MG63 (cell line): ENCODE measurements around the gene CARD10. TPM values are rescaled to one million over a fixed set of nuclear protein-coding genes. Genes with fewer than 3 reads are reported as not detected.

Source experiments
- DNase-seq: peaks from one replicate; pipeline ENCODE4 v3.0.0-alpha.2; 2020
- H3K27me3 ChIP-seq: fragments of 250-450 bp; sonication (Bioruptor Pico); 2 replicates; pipeline ENCODE4 v1.5.1; 2020; ENCODE audit warnings: mild to moderate bottlenecking, moderate library complexity
- H3K36me3 ChIP-seq: fragments of 250-450 bp; sonication (Bioruptor Pico); 2 replicates; pipeline ENCODE4 v1.5.1; 2020; ENCODE audit warnings: mild to moderate bottlenecking, moderate library complexity
- H3K4me3 ChIP-seq: fragments of 250-450 bp; sonication (Bioruptor Pico); 2 replicates; pipeline ENCODE4 v1.5.1; 2020; ENCODE audit warnings: mild to moderate bottlenecking, moderate library complexity
- H3K9me3 ChIP-seq: fragments of 250-450 bp; sonication (Bioruptor Pico); 2 replicates; pipeline ENCODE4 v1.5.1; 2020; ENCODE audit warnings: mild to moderate bottlenecking, moderate library complexity
- total RNA-seq: library from RNA; depleted of rRNA; stranded (reverse); fragments of >200 nt; shearing (Covaris generic); gene quantifications from 2 replicates; pipeline ENCODE4 v1.2.3, GENCODE V29; 2014; ENCODE audit warnings: low replicate concordance; rRNA removed

The CARD10 gene
- total RNA-seq, 1 experiment from 2014 or later = 17.1 TPM

DNA sequence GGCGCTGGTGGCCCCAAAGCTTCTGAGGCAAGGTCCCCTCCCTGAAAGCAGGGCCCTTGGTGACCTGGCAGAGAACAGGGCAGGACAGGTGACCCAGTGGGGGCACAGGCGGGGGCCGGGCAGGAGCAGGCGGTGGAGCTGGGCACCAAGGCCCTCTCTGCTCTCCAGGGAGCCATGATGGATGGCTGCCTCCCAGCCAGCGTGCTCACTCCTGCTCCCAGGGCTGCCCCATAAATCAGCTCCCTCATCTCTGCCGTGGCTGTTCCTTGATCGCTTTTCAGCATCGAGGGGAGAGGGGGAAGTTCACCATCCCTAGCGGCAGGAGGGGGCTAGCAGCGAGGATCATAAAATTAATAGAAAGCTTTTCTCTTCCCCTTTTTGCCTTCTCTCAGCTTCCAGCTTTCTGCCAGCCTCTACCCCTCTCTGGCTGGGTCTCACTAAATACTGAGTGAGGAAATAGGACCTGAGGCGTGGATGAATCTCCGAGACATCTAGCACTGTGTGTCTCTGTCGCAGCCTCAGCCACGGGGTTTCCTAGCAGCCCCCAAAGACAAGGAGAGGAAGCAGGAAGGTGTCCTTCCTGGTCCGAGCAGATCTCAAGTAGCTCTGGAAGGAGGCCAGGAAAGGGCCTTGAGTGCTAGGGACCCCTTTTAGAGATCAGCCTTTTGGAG is 69.7 kb downstream of the CARD10 start:
- Histone ChIP-seq H3K9me3 (no peaks in the 10 kb centered on the region), H3K36me3 (no peaks in the 10 kb centered on the region), H3K4me3 (no peak overlapping the region), H3K27me3 (no peaks in the 10 kb centered on the region)
- no peak for DNase-seq

DNA sequence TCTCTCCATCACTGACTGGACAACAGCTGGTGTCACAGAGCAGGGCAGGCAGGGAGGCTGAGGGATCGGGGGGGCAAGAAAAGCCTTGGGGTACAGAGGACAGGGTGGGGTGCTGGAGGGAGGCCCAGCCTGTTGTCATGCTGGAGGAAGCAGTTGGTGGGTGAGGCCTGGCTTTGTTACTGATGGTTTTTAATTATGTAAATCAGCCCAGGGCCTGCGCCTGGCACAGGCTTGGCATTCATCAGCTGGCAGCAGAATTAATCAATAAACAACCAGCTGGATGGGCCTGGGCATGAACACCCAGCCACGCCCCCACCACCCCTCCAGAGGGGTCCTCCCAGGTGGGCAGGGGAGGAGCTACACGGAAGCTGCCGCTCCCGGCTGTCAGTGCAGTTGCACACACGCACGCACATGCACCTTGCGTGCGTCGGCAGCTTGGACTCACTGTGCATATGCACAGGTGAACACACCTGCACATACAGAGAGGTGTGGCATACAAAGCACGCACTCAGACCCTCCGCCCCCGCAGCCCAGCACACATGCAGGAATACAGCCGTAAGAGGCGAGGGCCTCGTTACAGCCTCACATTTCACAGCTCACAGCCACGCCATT is 70.6 kb downstream of the CARD10 start:
- Histone ChIP-seq H3K4me3 (no peak overlapping the region), H3K27me3 (no peaks in the 10 kb centered on the region), H3K9me3 (no peaks in the 10 kb centered on the region), H3K36me3 (no peaks in the 10 kb centered on the region)
- DNase-seq = no peak

DNA sequence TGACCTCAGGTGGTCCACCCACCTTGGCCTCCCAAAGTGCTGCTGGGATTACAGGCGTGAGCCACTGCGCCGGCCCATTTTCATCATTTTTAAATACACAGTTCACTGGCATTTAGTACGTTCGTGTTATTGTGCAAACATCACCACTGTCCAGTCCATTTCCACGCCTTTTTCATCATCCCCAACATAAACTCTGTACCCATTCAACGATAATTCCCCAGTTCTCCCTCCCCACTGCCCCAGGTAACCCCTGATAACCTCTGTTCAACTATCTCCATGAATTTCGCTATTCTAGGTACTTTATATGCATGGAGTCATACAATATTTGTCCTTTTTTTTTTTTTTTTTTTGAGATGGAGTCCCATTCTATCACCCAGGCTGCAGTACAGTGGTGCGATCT is 73.7 kb downstream of the CARD10 start:
- Histone ChIP-seq H3K27me3 (no peaks in the 10 kb centered on the region), H3K9me3 (no peaks in the 10 kb centered on the region), H3K36me3 (no peaks in the 10 kb centered on the region), H3K4me3 (no peak overlapping the region)
- no peak for DNase-seq

DNA sequence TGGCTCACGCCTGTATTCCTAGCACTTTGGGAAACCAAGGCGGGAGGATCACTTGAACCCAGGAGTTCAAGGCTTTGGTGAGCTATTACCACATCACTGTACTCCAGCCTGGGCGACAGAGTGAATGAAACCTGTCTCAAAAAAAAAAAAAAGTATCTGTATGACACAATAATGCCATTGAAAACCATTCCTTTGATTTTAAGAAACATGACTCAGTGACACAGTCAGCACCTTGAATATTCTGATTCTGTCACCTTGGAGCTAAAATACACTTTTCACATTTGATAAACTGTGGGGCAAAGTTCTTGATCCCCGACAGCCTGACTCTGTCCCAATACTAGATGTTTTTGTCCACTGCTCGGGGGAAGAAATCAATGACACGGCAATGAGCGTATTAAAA is 75.2 kb downstream of the CARD10 start:
- Histone ChIP-seq H3K9me3 (no peaks in the 10 kb centered on the region), H3K27me3 (peaks cover 4% of the 10 kb centered on the region; the same call in 1 of the 2 replicates), H3K4me3 (no peak overlapping the region), H3K36me3 (no peaks in the 10 kb centered on the region)
- DNase-seq = no peak

DNA sequence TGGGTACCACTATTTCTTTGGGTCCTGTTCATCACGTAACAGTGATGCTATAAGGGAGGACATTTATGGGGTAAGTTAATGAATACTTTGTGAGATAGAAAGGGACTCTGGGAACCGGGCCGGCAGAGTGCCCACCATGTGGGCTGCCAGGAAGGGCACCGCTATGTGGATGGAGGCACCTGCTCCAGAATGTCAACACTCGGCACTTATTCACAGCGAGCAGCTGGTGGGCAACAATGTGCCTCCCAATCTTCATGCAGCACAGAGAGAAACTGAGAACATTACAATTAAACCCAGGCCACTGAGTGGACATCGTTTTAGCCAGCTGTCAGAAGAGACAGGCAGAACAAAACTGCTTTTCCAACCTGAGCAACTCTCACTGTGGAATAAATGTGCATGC is 76.1 kb downstream of the CARD10 start:
- Histone ChIP-seq H3K4me3 (no peak overlapping the region), H3K36me3 (no peaks in the 10 kb centered on the region)

DNA sequence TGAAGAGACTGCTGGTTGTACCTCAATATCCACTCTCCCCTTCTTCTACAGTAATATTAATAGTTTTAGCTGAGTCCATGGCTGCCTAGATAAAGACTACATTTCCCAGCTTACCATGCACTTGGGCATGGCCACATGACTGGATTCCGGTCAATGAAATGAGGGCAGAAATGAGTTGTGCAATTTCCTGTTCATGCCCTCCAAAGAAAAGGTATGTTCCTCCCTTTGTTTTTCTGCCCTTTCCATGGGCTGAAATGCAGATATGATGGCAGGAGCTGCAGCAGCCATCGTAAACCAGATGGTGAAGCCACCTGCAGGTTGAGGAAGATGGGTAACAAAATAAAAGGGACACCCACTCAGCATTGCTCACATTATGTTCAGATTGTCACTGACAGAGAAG is 76.7 kb downstream of the CARD10 start:
- Histone ChIP-seq H3K9me3 (no peaks in the 10 kb centered on the region), H3K27me3 (peaks cover 4% of the 10 kb centered on the region; the same call in 1 of the 2 replicates), H3K36me3 (no peaks in the 10 kb centered on the region), H3K4me3 (no peak overlapping the region)
- no peak for DNase-seq

More for the DNA sequence above, 76.1 kb downstream of the CARD10 start:
- Histone ChIP-seq H3K9me3 (no peaks in the 10 kb centered on the region), H3K27me3 (peaks cover 4% of the 10 kb centered on the region; the same call in 1 of the 2 replicates)
- no peak for DNase-seq

DNA sequence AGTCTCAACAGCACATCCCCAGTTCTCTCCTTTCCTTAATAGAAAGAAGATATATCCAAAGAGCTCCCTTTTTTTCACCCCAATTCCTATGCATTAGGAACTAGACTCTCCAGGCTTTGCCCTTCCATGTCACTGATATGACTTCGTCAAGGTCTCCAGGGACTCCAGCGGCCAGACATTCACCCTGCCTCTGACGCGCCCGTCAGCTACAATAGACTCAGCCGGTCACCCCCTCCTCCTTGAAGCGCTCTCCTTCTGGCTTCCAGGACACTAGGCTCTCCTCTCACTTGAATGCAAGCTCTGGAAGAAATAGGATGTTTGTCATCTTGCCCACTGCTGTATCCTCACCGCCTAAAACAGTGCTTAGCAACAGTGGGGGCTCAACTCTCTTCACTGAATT is 77.1 kb downstream of the CARD10 start:
- no peak for DNase-seq
- Histone ChIP-seq H3K4me3 (no peak overlapping the region), H3K9me3 (no peaks in the 10 kb centered on the region), H3K36me3 (no peaks in the 10 kb centered on the region), H3K27me3 (peaks cover 4% of the 10 kb centered on the region; the same call in 1 of the 2 replicates)

DNA sequence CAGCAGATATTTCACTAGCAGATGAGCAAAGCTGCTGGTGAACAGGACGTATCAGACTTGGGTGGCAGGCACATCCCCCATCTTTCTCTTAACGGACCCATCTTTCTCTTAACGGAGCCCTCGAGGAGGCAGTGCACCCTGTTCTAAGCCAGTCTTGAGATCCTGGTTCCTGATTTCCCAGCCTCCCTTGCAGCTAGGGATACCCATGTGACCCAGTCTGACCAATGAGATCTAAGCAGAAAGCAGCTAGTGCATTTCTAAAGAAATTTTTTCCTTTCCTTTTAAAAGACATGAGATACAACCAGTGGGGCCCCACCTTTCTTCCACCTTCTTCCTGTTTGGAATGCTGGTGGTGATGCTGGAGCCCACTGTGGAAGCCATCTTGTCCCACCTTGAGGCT is 78.3 kb downstream of the CARD10 start:
- no peaks in the 10 kb centered on the region for H3K36me3 ChIP-seq
- peaks cover 4% of the 10 kb centered on the region; the same call in 1 of the 2 replicates for H3K27me3 ChIP-seq
- DNase-seq = no peak
- H3K4me3 ChIP-seq = no peak overlapping the region
- no peaks in the 10 kb centered on the region for H3K9me3 ChIP-seq

Other genes with a start within 250 kb of the CARD10 start
- 0.36 TPM in 1 of 2 replicates, not detected in the other for gene CYTH4, start 236.9 kb downstream of the CARD10 start, total RNA-seq
- 0.07 TPM in 1 of 2 replicates, not detected in the other for gene ELFN2, start 91.9 kb downstream of the CARD10 start, total RNA-seq
- 0.27 and 0.66 TPM in 2 replicates for gene MFNG, start 33.0 kb downstream of the CARD10 start, total RNA-seq
- 31.6 and 38.5 TPM in 2 replicates for gene CDC42EP1, start 41.1 kb upstream of the CARD10 start, total RNA-seq
- not detected in 2 replicates for gene LGALS2, start 60.7 kb upstream of the CARD10 start, total RNA-seq
- gene GGA1, start 89.4 kb upstream of the CARD10 start, total RNA-seq = 13.8 and 33.2 TPM in 2 replicates
- 0.95 TPM in 1 of 2 replicates, not detected in the other for gene SH3BP1, start 120.3 kb upstream of the CARD10 start, total RNA-seq
- gene PDXP, start 139.3 kb upstream of the CARD10 start, total RNA-seq = 18.0 and 24.2 TPM in 2 replicates
- gene LGALS1, start 156.2 kb upstream of the CARD10 start, total RNA-seq = 3,913 and 4,947 TPM in 2 replicates
- 61.0 and 111 TPM in 2 replicates for gene NOL12, start 166.9 kb upstream of the CARD10 start, total RNA-seq
- 154 and 194 TPM in 2 replicates for gene TRIOBP, start 177.6 kb upstream of the CARD10 start, total RNA-seq